H1 (cell line): ENCODE results near the gene RPGRIP1. TPM values are rescaled to one million over a fixed set of nuclear protein-coding genes. Genes with fewer than 3 reads are reported as not detected.

Experiments used
- CTCF ChIA-PET: fragments of 300-600 bp; sonication (Branson Sonifier 250); formaldehyde crosslinking; loops from one replicate; lab custom pipeline; 2021; ENCODE audit not compliant: partially characterized antibody; lab: Charles Lee
- POLR2A ChIA-PET: fragments of 300-600 bp; sonication (Branson Sonifier 250); formaldehyde crosslinking; loops from one replicate; lab custom pipeline; 2021; ENCODE audit warnings: inconsistent platforms; ENCODE audit not compliant: partially characterized antibody; lab: Charles Lee
- DNase-seq, 2 experiments: peaks; one replicate each; pipeline versions ENCODE4 v3.0.0 to v3.0.0-alpha.2; 2010 to 2022; ENCODE audit warnings: low spot score in 2 of 2, low read depth in 1 of 2, mixed read lengths in 1 of 2
- FAIRE-seq: peaks from 2 replicates; lab custom pipeline; 2011; peaks lifted over from hg19 to GRCh38; lab: Jason Lieb, UNC
- H2AFZ ChIP-seq: 2 replicates; pipeline ENCODE4 v1.8.1; 2012; ENCODE audit warnings: low read length, inconsistent platforms
- H2AK5ac ChIP-seq: 2 replicates; pipeline ENCODE4 v1.6.1; 2013; ENCODE audit warnings: low read depth, low read length
- H2BK120ac ChIP-seq: replicated peaks from 2 replicates; pipeline ENCODE3; 2013; ENCODE audit warnings: low read depth, low read length, inconsistent platforms
- H2BK12ac ChIP-seq: 2 replicates; pipeline ENCODE4 v1.6.1; 2013; ENCODE audit warnings: low read depth, low read length
- H2BK15ac ChIP-seq: 2 replicates; pipeline ENCODE4 v1.6.1; 2013; ENCODE audit warnings: low read length
- H2BK20ac ChIP-seq: 2 replicates; pipeline ENCODE4 v1.6.1; 2013; ENCODE audit warnings: low read length
- H2BK5ac ChIP-seq: 2 replicates; pipeline ENCODE4 v1.6.1; 2013; ENCODE audit warnings: low read depth, low read length
- H3K14ac ChIP-seq: 2 replicates; pipeline ENCODE4 v1.6.1; 2013; ENCODE audit warnings: inconsistent platforms; ENCODE audit not compliant: insufficient read length
- H3K18ac ChIP-seq: 2 replicates; pipeline ENCODE4 v1.6.1; 2013; ENCODE audit warnings: low read length; ENCODE audit errors: extremely low read depth
- H3K23ac ChIP-seq: 2 replicates; pipeline ENCODE4 v1.6.1; 2013; ENCODE audit warnings: inconsistent platforms; ENCODE audit not compliant: insufficient read length
- H3K23me2 ChIP-seq: 2 replicates; pipeline ENCODE4 v1.6.1; 2013; ENCODE audit warnings: low read depth, low read length
- H3K27ac ChIP-seq: 2 replicates; pipeline ENCODE4 v1.6.1; 2011; ENCODE audit warnings: low read depth, low read length, inconsistent platforms
- H3K27me3 ChIP-seq, 4 experiments: replicated peaks in 1 of 4; 1 replicate in 1 of 4; 2 replicates in 3 of 4; pipeline versions ENCODE4 v1.6.1 to v1.8.1; 2011 to 2013; ENCODE audit warnings: low read length in 3 of 4, mild to moderate bottlenecking in 3 of 4, inconsistent platforms in 2 of 4, mixed read lengths in 2 of 4, moderate library complexity in 1 of 4; ENCODE audit not compliant: control insufficient read depth in 3 of 4, insufficient read depth in 3 of 4; ENCODE audit errors: extremely low read depth in 1 of 4
- H3K36me3 ChIP-seq, 4 experiments: 2 replicates each; pipeline versions ENCODE4 v1.6.1 to v1.8.1; 2011 to 2013; ENCODE audit warnings: mild to moderate bottlenecking in 4 of 4, low read length in 3 of 4, moderate library complexity in 2 of 4, control low read depth in 1 of 4, inconsistent platforms in 1 of 4; ENCODE audit not compliant: insufficient read depth in 4 of 4, control insufficient read depth in 2 of 4
- H3K4ac ChIP-seq: replicated peaks from 2 replicates; pipeline ENCODE3; 2013; ENCODE audit warnings: low read length, low read depth, mixed read lengths, inconsistent platforms; ENCODE audit not compliant: insufficient read length
- H3K4me1 ChIP-seq, 4 experiments: replicated peaks in 1 of 4; 1 replicate in 1 of 4; 2 replicates in 3 of 4; pipeline versions ENCODE4 v1.6.1 to v1.8.1; 2011 to 2013; ENCODE audit warnings: low read length in 3 of 4, inconsistent platforms in 2 of 4, mixed read lengths in 1 of 4; ENCODE audit not compliant: insufficient read depth in 4 of 4, control insufficient read depth in 3 of 4
- H3K4me2 ChIP-seq, 2 experiments: 2 replicates each; pipeline versions ENCODE4 v1.6.1 to v1.8.1; 2011 to 2013; ENCODE audit warnings: low read depth in 2 of 2, low read length in 2 of 2, control low read depth in 1 of 2, inconsistent platforms in 1 of 2, mild to moderate bottlenecking in 1 of 2; ENCODE audit not compliant: insufficient read depth in 1 of 2
- H3K4me3 ChIP-seq, 4 experiments: fragments of 200-600, 300-600 bp in 1 of 4; sonication (generic), shearing (Covaris generic), sonication (Bioruptor Twin) in 1 of 4; 2 replicates each; pipeline versions ENCODE4 v1.5.1 to v1.8.1; 2011 to 2016; ENCODE audit warnings: low read length in 4 of 4, low read depth in 3 of 4, control low read depth in 2 of 4, inconsistent platforms in 2 of 4, mild to moderate bottlenecking in 2 of 4, mixed read lengths in 1 of 4, moderate library complexity in 1 of 4; ENCODE audit not compliant: insufficient read depth in 2 of 4; ENCODE audit errors: extremely low read depth in 1 of 4
- H3K56ac ChIP-seq: replicated peaks from 2 replicates; pipeline ENCODE3; 2013; ENCODE audit warnings: low read depth, mild to moderate bottlenecking, mixed read lengths, low read length, inconsistent platforms; ENCODE audit not compliant: insufficient read length
- H3K79me1 ChIP-seq: 2 replicates; pipeline ENCODE4 v1.6.1; 2013; ENCODE audit warnings: low read depth, low read length, control low read depth
- H3K79me2 ChIP-seq, 2 experiments: 2 replicates each; pipeline versions ENCODE4 v1.6.1 to v1.8.1; 2012 to 2013; ENCODE audit warnings: low read length in 2 of 2, mild to moderate bottlenecking in 2 of 2, inconsistent platforms in 1 of 2; ENCODE audit not compliant: insufficient read depth in 2 of 2, control insufficient read depth in 1 of 2
- H3K9ac ChIP-seq, 4 experiments: replicated peaks in 1 of 4; 1 replicate in 1 of 4; 2 replicates in 3 of 4; pipeline versions ENCODE4 v1.6.1 to v1.8.1; 2011 to 2013; ENCODE audit warnings: low read depth in 3 of 4, low read length in 3 of 4, control low read depth in 2 of 4, mild to moderate bottlenecking in 2 of 4, moderate library complexity in 2 of 4, inconsistent platforms in 1 of 4; ENCODE audit errors: extremely low read depth in 1 of 4
- H3K9me3 ChIP-seq, 2 experiments: 2 replicates each; pipeline versions ENCODE4 v1.6.1 to v1.8.1; 2012 to 2013; ENCODE audit warnings: mild to moderate bottlenecking in 2 of 2, moderate library complexity in 2 of 2, control low read depth in 1 of 2, inconsistent platforms in 1 of 2, low read depth in 1 of 2, low read length in 1 of 2, mixed read lengths in 1 of 2; ENCODE audit not compliant: insufficient read depth in 2 of 2
- H4K20me1 ChIP-seq, 2 experiments: replicated peaks in 1 of 2; 2 replicates each; pipeline versions ENCODE3 to v1.8.1; 2011 to 2013; ENCODE audit warnings: inconsistent platforms in 2 of 2, low read length in 2 of 2, mild to moderate bottlenecking in 1 of 2; ENCODE audit not compliant: insufficient read depth in 2 of 2, control insufficient read depth in 1 of 2
- H4K5ac ChIP-seq: 2 replicates; pipeline ENCODE4 v1.6.1; 2013; ENCODE audit warnings: low read length, low read depth, mixed read lengths, inconsistent platforms; ENCODE audit not compliant: insufficient read length
- H4K8ac ChIP-seq: 2 replicates; pipeline ENCODE4 v1.8.0; 2013; ENCODE audit warnings: mild to moderate bottlenecking, moderate library complexity, low read length, inconsistent platforms; ENCODE audit not compliant: insufficient read depth; ENCODE audit errors: extremely low read depth
- H4K91ac ChIP-seq: replicated peaks from 2 replicates; pipeline ENCODE3; 2013; ENCODE audit warnings: low read length, mixed read lengths, inconsistent platforms; ENCODE audit not compliant: insufficient read length
- POLR2AphosphoS5 ChIP-seq: IDR thresholded peaks from 2 replicates; pipeline ENCODE4 v1.6.1; 2011; ENCODE audit warnings: low read depth, low read length
- RNF2 ChIP-seq: fragments of 200-900, 300-1000 bp; sonication (generic); IDR thresholded peaks from 2 replicates; pipeline ENCODE4 v1.7.1; 2016; ENCODE audit warnings: borderline replicate concordance, low read depth, mild to moderate bottlenecking, antibody characterized with exemption, low read length; ENCODE audit not compliant: poor library complexity, severe bottlenecking; ENCODE audit errors: missing control alignments
- TAF7 ChIP-seq: optimal IDR thresholded peaks from 2 replicates; pipeline ENCODE3; 2011; ENCODE audit warnings: low read depth, mild to moderate bottlenecking, inconsistent platforms, low read length, moderate library complexity, borderline replicate concordance
- WGBS, 2 experiments: shearing (Covaris generic) in 1 of 2; methylation state at CpG; one replicate each; pipeline versions ENCODE4 v1.1.6 to v1.1.7; 2013 to 2015; ENCODE audit warnings: low lambda C conversion rate in 2 of 2, mixed read lengths in 2 of 2, inconsistent platforms in 1 of 2, low coverage in 1 of 2, missing lambda C conversion rate in 1 of 2; ENCODE audit not compliant: insufficient replicate concordance in 2 of 2, insufficient coverage in 1 of 2, insufficient read length in 1 of 2; ENCODE audit errors: extremely low coverage in 1 of 2, missing lambda C conversion rate in 1 of 2; 5-methylcytosine and 5-hydroxymethylcytosine counted together
- polyA plus RNA-seq, 7 experiments: library from polyadenylated mRNA; depleted of rRNA in 3 of 7; stranded (reverse) in 5 of 7; unstranded in 2 of 7; fragments of >200 nt in 5 of 7; fragments of 200-250 nt in 2 of 7; gene quantifications; 1 replicate in 5 of 7; 2 replicates in 1 of 7; 4 replicates in 1 of 7; pipeline versions ENCODE4 v1.2.1 to v1.2.3, GENCODE V29; 2011 to 2013; ENCODE audit warnings: missing spikeins in 2 of 7, mixed read lengths in 2 of 7
- total RNA-seq: library from RNA; stranded (reverse); fragmentation: NEBNext Ultra II Directional; extraction: Animal tissue kit (Norgen Biotek cat#: 25700); gene quantifications from 2 replicates; pipeline ENCODE4 v1.2.1, GENCODE V29; 2021

Gene RPGRIP1
- total and polyA plus RNA-seq, 2 of the 8 experiments (the other 6 are each of a cell fraction or from before 2014, with no cell fraction given), result 0.36 to 0.65 TPM

- H4K5ac ChIP-seq, result no peak overlapping the region
- H3K4ac ChIP-seq, result no peak overlapping the region
- H4K91ac ChIP-seq, result no peak overlapping the region
- ChIA-PET CTCF (interaction anchor here (1.4 to 1.6 kb wide), 2 partner anchors 8 to 14 kb away, joined by 4 to 6 read pairs; no protein-coding TSS in a partner anchor), POLR2A (interaction anchor here (0.7 to 24.2 kb wide), 19 partner anchors 5 to 301 kb away, joined by 3 to 836 read pairs (median 4); partner anchors contain the start of gene SUPT16H)
- peaks cover 28 to 60% of the 10 kb centered on the region in 2 experiments for H4K20me1 ChIP-seq
- H4K8ac ChIP-seq, result no peak overlapping the region
- H3K4me2 ChIP-seq, result peak overlapping the region in 1 of 2 experiments; percentile 15; a peak in 1 of 4 replicates
- H3K4me1 ChIP-seq, result peaks cover 0 to 2% (median 0%) of the 10 kb centered on the region in 4 experiments; a peak in 1 of 7 replicates
- DNase-seq (no peak), FAIRE-seq (no peak)
- H2BK20ac ChIP-seq, result no peak overlapping the region
- H2BK5ac ChIP-seq, result no peak overlapping the region
- no peaks in the 10 kb centered on the region for H3K27me3 ChIP-seq
- TF ChIP-seq RNF2 (no peak), TAF7 (no peak), POLR2AphosphoS5 (0 out of 2 replicates have a peak, but pooled peaks have one; percentile 33)
- peaks cover 61 to 99% of the 10 kb centered on the region in 2 experiments for H3K79me2 ChIP-seq
- H3K36me3 ChIP-seq, result peaks cover 8 to 93% (median 46%) of the 10 kb centered on the region in 4 experiments
- 91% methylated on average over 4 of the region's 4 CpGs; no CpG with 5 or more reads in 1 of the 2 experiments for WGBS, 2 experiments
- H3K18ac ChIP-seq, result no peak overlapping the region
- H2BK120ac ChIP-seq, result no peak overlapping the region
- H3K79me1 ChIP-seq, result no peaks in the 10 kb centered on the region; the same call in 1 of the 2 replicates
- no peak overlapping the region for H2AFZ ChIP-seq
- no peak overlapping the region for H3K14ac ChIP-seq
- H3K9me3 ChIP-seq, result no peaks in the 10 kb centered on the region
- H3K56ac ChIP-seq, result no peak overlapping the region
- no peak overlapping the region for H3K27ac ChIP-seq
- H3K9ac ChIP-seq, result no peak overlapping the region
- H3K23me2 ChIP-seq, result no peaks in the 10 kb centered on the region
- H3K23ac ChIP-seq, result no peak overlapping the region
- no peak overlapping the region for H2AK5ac ChIP-seq
- no peak overlapping the region for H2BK12ac ChIP-seq
- no peak overlapping the region for H3K4me3 ChIP-seq
- H2BK15ac ChIP-seq, result no peak overlapping the region
Measured at GRCh38 chr14:21255385-21256101, 24.3 kb upstream of the RPGRIP1 start.
